H54 (cell line): ENCODE measurements around the gene PACSIN2.

Source experiments
- DNase-seq: peaks from one replicate; pipeline ENCODE4 v3.0.0; 2011; ENCODE audit warnings: low spot score, mixed read lengths; ENCODE audit not compliant: insufficient read length
- FAIRE-seq: peaks from 3 replicates; lab custom pipeline; 2011; peaks lifted over from hg19 to GRCh38; lab: Jason Lieb, UNC
- POLR2A ChIP-seq: IDR thresholded peaks from 2 replicates; pipeline ENCODE4 v1.6.1; 2011; ENCODE audit warnings: low read depth, mild to moderate bottlenecking, low read length

PACSIN2 gene

DNA sequence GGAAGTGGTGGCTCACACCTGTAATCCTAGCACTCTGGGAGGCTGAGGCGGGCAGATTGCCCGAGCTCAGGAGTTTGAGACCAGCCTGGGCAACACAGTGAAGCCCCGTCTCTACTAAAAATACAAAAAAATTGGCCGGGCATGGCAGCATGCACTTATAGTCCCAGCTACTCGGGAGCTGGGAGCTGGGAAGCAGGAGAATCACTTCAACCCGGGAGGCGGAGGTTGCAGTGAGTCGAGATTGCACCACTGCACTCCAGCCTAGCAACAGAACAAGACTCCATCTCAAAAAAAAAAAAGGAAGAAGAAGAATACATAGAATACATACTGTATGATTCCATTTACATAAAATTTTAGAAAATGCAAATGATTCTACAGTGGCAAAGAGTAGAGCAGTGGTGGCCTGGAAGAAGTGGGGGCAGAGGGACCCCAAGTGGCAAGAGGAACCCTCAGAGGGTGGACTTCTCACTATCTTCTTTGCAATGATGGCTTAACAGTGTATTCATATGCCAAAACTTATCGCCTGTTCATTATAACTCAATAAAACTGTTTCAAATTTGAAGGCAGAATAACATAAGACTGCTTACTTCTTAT is 22.0 kb downstream of the PACSIN2 start:
- FAIRE-seq (no peak), DNase-seq (no peak)
- TF ChIP-seq POLR2A, result no peak

GRCh38 chr22:42992092-42992491 is 22.9 kb downstream of the PACSIN2 start:
- DNase-seq, result no peak
- no peak for FAIRE-seq
- no peak for TF ChIP-seq POLR2A

- peak; percentile 89 for FAIRE-seq
- DNase-seq, result peak; percentile 68
- TF ChIP-seq POLR2A, result no peak
Measured at GRCh38 chr22:42991010-42991651, 23.8 kb downstream of the PACSIN2 start.

DNA sequence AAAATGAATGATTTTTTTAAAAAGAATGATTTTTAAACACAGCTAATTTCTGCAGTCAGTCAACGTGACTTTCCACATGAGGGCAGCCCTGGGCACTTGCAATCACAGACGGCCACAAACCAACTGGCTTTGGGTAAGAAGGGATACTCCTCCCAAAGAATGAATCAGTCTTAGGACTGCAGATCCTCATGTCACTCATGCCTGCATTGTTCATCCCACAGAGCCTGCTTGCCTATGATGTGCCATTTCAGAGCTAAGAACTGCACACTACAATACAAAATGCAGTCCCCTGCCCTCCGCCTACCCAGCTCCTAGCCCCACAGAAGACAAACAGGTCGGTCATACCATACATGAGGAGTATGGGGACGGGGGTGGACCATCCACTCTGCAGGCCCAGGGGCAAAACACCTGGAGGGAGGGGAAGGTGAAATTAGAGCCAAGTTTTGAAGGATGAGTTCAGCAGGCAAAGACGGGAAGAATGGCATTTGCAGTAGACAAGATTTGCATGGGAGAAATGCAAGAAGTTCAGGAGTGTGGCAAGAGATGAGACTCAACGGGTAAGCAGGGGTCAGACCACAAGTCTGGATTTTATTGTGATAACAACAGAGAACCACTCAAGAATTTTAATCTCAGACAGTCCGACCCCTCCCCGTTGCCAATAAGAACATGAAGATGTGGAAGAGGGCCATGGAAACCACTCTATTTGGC is 24.7 kb downstream of the PACSIN2 start:
- TF ChIP-seq POLR2A, result no peak
- DNase-seq (peak; percentile 58), FAIRE-seq (peak; percentile 84)

DNA sequence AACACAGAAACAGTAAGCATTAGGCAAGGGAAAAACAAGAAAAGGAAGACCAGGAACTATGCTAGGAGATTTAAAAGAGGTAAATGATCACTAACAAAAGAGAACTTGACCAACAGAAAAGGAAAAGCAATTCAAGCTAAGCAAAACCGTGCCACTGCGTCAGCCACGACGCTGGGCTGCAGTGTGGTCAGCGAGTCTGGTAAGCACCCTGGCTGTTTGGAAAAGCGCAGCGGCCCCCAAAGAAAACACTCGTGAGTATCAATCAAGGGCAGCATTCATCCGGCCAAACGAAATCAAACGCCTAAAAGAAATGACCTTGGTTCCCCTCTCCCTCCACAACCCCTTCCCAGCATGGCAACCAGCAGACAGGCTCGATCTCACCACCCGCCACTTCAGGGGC is 28.8 kb downstream of the PACSIN2 start:
- no peak for TF ChIP-seq POLR2A
- FAIRE-seq (no peak), DNase-seq (no peak)

GRCh38 chr22:42985531-42985905 is 29.4 kb downstream of the PACSIN2 start:
- FAIRE-seq (no peak), DNase-seq (no peak)
- TF ChIP-seq POLR2A, result no peak

GRCh38 chr22:42984814-42985530 is 30.0 kb downstream of the PACSIN2 start:
- DNase-seq, result no peak
- no peak for TF ChIP-seq POLR2A
- no peak for FAIRE-seq

DNA sequence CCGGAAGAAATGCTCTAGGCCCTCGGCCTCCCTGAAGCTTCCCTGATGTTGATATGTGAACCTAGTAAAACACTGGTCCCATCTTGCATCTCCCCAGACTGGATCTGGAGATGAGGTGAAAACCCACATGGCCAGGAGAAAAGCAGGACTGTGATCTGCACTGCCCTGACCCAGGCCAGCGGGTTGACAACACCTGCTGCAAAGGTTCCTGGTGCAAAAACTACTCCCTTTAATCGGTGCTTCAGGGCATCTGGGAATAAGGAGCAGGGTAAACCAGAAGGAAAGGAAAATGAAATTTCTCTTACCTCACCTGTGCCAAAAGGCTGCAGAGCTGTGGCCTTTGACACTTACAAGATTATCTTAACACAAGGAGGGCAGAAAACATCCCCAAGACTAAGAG is 30.6 kb downstream of the PACSIN2 start:
- TF ChIP-seq POLR2A, result no peak
- DNase-seq, result no peak
- no peak for FAIRE-seq

GRCh38 chr22:42983470-42983869 is 31.5 kb downstream of the PACSIN2 start:
- no peak for DNase-seq
- TF ChIP-seq POLR2A, result no peak
- FAIRE-seq, result no peak

DNA sequence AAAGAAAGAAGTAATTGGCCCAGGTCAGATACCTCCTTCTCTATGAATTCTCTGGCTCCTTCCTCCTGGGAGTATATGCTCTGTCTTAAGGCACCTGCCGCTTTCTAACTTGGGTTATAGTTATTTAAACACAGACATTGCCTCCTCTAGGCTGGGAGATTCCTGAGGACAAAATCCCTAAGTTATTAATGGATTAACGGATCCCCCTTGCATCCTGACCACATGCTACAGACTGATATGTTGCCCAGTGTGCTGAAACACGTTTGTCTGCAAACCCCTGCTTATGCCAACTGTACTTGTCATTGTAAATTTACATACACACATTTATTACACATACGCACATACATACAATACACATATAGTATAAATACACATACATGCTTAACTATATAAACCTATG is 35.3 kb downstream of the PACSIN2 start:
- DNase-seq (no peak), FAIRE-seq (no peak)
- no peak for TF ChIP-seq POLR2A

DNA sequence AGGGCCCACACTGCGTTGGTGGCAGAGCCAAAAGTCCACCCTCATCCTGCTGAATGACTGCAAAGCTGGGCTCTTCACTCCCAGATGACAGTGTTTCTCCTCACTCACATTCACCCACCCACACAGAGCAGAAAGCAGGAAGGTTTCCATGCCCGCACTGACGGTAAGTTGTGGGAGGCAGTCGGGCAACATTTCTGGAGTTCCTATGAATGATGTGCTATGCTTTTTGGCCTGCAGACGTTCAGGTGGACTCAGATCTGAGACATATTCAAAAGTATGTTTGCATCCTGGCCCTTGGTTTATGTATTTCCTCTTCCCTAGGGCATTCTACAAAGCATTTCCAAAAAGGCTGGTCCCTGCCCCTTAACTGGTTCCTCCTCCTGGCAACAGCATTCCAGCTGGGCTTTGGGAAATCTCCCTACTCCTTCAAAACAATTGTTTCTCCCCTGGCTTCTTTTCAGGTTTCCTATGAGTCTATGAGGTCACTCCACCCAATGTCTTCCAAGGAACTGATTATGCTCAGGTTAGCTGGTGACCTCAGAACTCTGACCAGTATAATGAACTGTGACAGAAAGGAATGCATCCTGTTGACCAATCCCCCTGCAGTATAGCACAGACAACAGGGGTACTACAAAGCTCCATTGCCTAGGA is 36.4 kb downstream of the PACSIN2 start:
- DNase-seq, result no peak

DNA sequence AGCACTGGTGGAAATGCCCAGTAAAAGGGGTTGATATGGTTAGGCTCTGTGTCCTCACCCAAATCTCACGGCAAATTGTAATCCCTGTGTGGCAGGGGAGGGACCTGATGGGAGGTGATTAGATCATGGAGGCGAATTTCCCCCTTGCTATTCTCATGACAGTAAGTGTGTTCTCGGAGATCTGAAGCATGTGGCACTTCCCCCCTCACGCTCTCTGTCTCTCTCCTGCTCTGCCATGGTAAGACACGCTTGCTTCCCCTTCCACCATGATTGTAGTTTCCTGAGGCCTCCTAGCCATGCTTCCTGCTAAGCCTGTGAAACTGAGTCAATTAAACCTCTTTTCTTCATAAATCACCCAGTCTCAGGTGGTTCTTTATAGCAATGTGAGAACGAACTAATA is 37.4 kb downstream of the PACSIN2 start:
- no peak for FAIRE-seq
- DNase-seq, result no peak
- TF ChIP-seq POLR2A, result no peak

More for the DNA sequence above, 36.4 kb downstream of the PACSIN2 start:
- FAIRE-seq, result peak; percentile 73
- no peak for TF ChIP-seq POLR2A

- DNase-seq (no peak), FAIRE-seq (no peak)
- no peak for TF ChIP-seq POLR2A
Measured at GRCh38 chr22:42976217-42976933, 38.6 kb downstream of the PACSIN2 start.
